Tibial artery (tissue), 4 donors: Measurements from ENCODE around the gene THADA.
A peak's percentile ranks its signal among the peaks of the same experiment; 100 is the strongest.

ENCODE experiments used
- DNase-seq, 2 donors: peaks; one replicate each; pipeline ENCODE4 v3.0.0-alpha.2; 2019
- H3K27ac ChIP-seq, 2 donors: fragments of 200-600 bp; sonication (generic) in 1 of 2; 1 replicate in 1 of 2; 2 replicates in 1 of 2; pipeline ENCODE4 v1.5.1; 2018 to 2019; ENCODE audit warnings: mild to moderate bottlenecking in 1 of 2
- H3K27me3 ChIP-seq, 2 donors: fragments of 200-600 bp; sonication (generic) in 1 of 2; one replicate each; pipeline versions ENCODE4 v1.5.1 to v1.6.0; 2016 to 2019
- H3K36me3 ChIP-seq, 3 donors: fragments of 200-600 bp; sonication (generic) in 2 of 3; one replicate each; pipeline ENCODE4 v1.5.1; 2016 to 2019; ENCODE audit warnings: mild to moderate bottlenecking in 2 of 3
- H3K4me1 ChIP-seq, 4 donors: fragments of 200-600 bp; sonication (generic) in 2 of 4; 1 replicate in 3 of 4; 2 replicates in 1 of 4; pipeline ENCODE4 v1.5.1; 2016 to 2019
- H3K4me3 ChIP-seq, 2 donors: fragments of 200-600 bp; sonication (generic) in 1 of 2; 1 replicate in 1 of 2; 2 replicates in 1 of 2; pipeline ENCODE4 v1.5.1; 2018 to 2019; ENCODE audit warnings: mild to moderate bottlenecking in 2 of 2
- H3K9me3 ChIP-seq, 3 donors: fragments of 200-600 bp; sonication (generic) in 1 of 3; one replicate each; pipeline ENCODE4 v1.5.1; 2016 to 2019
- intact Hi-C: fragments of 100-400 bp; cut with DNase I; formaldehyde crosslinking; loops from one replicate; pipeline ENCODE4 v1.15.0; 2023; ENCODE audit warnings: low total_unique reads
- TF ChIP-seq, protein P1 (sequence below), 2 experiments: fragments of 200-600 bp in 1 of 2; fragments of 450-650 bp in 1 of 2; IDR thresholded peaks; one replicate each; pipeline ENCODE4 v1.5.1; 2017 to 2019; ENCODE audit warnings: antibody characterized with exemption in 2 of 2, mild to moderate bottlenecking in 1 of 2, moderate library complexity in 1 of 2

The THADA gene

DNA sequence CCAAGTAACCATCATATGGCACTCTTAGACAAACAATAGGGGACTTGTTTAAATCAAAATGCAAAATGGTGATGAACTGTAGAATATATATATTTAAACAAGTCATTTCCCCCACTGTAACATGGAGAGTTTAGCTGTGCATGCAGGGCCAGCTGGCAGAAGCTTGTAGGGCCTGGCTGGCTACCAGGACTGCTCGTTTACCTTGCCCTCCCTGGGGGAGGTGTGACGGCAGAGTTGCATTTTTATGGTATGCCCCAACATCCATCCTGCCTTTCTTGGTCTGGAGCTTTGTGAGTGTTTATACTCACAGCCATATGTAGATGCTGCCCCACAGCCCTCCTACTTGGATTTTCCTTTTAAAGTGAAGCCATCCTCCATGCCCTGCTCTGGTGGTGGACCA is 267.7 kb downstream of the THADA start:
- H3K9me3 ChIP-seq, result peaks cover 0 to 4% (median 0%) of the 10 kb centered on the region in 3 donors
- H3K27ac ChIP-seq, result peak overlapping the region; percentile 80 to 88
- no peak overlapping the region for H3K4me3 ChIP-seq
- H3K4me1 ChIP-seq, result peaks cover 0 to 97% (median 62%) of the 10 kb centered on the region in 4 donors
- no peaks in the 10 kb centered on the region for H3K36me3 ChIP-seq
- TF ChIP-seq, protein P1, sequence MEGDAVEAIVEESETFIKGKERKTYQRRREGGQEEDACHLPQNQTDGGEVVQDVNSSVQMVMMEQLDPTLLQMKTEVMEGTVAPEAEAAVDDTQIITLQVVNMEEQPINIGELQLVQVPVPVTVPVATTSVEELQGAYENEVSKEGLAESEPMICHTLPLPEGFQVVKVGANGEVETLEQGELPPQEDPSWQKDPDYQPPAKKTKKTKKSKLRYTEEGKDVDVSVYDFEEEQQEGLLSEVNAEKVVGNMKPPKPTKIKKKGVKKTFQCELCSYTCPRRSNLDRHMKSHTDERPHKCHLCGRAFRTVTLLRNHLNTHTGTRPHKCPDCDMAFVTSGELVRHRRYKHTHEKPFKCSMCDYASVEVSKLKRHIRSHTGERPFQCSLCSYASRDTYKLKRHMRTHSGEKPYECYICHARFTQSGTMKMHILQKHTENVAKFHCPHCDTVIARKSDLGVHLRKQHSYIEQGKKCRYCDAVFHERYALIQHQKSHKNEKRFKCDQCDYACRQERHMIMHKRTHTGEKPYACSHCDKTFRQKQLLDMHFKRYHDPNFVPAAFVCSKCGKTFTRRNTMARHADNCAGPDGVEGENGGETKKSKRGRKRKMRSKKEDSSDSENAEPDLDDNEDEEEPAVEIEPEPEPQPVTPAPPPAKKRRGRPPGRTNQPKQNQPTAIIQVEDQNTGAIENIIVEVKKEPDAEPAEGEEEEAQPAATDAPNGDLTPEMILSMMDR (IDR thresholded peaks at IDR 0.05), result no peak
- no peak for DNase-seq
- intact Hi-C loops, result no loop called here
- H3K27me3 ChIP-seq, result no peaks in the 10 kb centered on the region

DNA sequence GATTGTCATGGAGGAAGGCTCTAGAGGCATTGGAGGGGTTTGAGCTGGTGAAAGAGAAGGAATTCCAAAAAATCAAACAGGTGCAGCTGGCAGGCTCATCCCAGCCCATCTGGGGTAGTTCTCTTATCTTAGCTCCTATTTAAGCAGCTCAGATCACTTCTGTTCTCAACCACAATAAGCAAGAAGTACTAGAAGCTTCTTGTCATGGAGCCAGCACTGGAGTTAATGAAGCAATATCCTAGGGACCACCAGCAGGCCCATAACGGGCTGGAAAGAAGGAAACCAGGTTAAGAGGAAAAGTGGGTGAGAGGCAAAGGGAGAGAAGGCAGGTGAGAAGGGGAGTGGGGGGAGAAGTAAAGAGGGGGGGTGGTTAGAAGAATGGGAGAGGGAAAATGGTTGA is 268.7 kb downstream of the THADA start:
- H3K4me1 ChIP-seq, result peaks cover 0 to 87% (median 53%) of the 10 kb centered on the region in 4 donors
- intact Hi-C loops, result no loop called here
- H3K4me3 ChIP-seq, result no peak overlapping the region
- H3K36me3 ChIP-seq, result no peaks in the 10 kb centered on the region
- TF ChIP-seq, protein P1 (IDR thresholded peaks at IDR 0.05), result no peak
- H3K9me3 ChIP-seq, result peaks cover 0 to 4% (median 0%) of the 10 kb centered on the region in 3 donors
- no peak for DNase-seq
- no peaks in the 10 kb centered on the region for H3K27me3 ChIP-seq
- H3K27ac ChIP-seq, result peak overlapping the region; percentile 80 to 88

DNA sequence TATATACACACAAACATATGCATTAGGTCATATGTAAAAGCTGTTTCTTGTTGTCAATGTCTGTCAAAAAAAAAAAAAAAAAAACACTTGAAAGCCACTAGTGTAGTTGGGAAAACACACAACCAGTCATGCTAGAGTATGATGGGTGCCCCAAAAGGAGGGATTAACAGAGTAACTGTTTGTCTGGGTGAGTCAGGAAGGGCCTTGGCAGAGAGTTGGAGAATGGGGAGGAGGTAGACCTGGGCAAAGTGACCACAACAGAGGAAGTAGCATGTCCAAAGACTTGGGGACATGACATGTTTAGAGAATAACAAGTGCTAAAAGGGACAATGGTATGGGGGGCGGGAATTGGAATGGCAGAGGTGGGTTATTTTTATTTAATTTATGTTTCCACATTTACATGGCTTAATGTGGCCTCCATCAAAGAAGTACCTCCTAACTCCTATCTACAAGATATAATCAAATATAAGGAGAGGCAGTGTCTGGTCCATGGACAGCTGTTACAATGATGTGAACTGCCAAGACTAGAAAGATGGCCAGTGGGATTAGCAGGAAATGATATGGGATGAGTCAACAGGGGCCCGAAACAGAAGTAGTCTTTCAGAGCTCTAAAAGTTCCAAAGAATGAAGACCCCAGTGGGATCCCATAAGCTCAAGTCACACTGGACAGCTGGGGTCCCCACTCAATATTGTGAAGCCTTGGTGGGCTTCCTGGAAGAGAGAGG is 269.6 kb downstream of the THADA start:
- no peaks in the 10 kb centered on the region for H3K27me3 ChIP-seq
- H3K27ac ChIP-seq, result peak overlapping the region; percentile 80 to 88
- no peak for DNase-seq
- H3K4me3 ChIP-seq, result no peak overlapping the region
- H3K9me3 ChIP-seq, result peaks cover 0 to 4% (median 0%) of the 10 kb centered on the region in 3 donors
- intact Hi-C loops, result no loop called here
- H3K36me3 ChIP-seq, result no peaks in the 10 kb centered on the region
- TF ChIP-seq, protein P1 (IDR thresholded peaks at IDR 0.05), result no peak
- peaks cover 0 to 78% (median 48%) of the 10 kb centered on the region in 4 donors for H3K4me1 ChIP-seq

DNA sequence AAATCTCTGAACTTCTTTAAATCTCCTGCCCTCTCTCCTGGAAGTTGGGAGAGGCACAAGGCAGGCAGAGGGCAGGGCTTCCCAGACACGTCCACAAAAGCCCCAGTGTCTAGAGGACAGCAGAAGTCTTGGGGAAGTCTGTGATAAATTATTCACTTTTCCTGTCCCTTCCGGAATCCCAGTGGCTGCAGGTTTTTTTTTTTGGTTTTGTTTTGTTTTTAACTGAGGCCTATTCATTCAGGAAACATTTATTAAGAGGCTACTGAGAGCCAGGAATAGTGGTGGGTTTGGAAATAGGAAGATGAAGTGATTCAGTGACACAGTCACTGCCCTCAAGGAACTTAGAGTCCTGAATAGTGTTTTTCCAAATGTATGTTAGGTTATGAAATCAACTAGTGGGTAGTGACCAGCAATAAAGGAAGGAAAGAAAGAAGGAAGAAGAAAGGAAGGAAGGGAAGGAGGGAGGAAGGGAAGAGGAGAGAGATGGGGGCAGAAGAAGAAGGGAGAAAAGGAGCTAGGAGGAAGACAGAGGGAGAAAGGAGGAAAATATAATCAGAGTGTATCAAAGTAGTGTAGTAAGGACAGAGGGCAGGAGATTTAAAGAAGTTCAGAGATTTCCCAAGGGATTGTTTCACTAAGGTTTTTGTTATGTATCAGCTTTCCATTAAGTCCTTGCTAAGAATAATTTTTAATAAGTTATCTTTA is 270.6 kb downstream of the THADA start:
- Histone ChIP-seq H3K4me3 (no peak overlapping the region), H3K9me3 (peaks cover 0 to 4% (median 0%) of the 10 kb centered on the region in 3 donors), H3K4me1 (peaks cover 0 to 68% (median 41%) of the 10 kb centered on the region in 4 donors), H3K27ac (peak overlapping the region; percentile 80 to 88), H3K36me3 (no peaks in the 10 kb centered on the region), H3K27me3 (no peaks in the 10 kb centered on the region)
- intact Hi-C loops, result no loop called here
- DNase-seq, result no peak
- TF ChIP-seq, protein P1 (IDR thresholded peaks at IDR 0.05), result no peak

DNA sequence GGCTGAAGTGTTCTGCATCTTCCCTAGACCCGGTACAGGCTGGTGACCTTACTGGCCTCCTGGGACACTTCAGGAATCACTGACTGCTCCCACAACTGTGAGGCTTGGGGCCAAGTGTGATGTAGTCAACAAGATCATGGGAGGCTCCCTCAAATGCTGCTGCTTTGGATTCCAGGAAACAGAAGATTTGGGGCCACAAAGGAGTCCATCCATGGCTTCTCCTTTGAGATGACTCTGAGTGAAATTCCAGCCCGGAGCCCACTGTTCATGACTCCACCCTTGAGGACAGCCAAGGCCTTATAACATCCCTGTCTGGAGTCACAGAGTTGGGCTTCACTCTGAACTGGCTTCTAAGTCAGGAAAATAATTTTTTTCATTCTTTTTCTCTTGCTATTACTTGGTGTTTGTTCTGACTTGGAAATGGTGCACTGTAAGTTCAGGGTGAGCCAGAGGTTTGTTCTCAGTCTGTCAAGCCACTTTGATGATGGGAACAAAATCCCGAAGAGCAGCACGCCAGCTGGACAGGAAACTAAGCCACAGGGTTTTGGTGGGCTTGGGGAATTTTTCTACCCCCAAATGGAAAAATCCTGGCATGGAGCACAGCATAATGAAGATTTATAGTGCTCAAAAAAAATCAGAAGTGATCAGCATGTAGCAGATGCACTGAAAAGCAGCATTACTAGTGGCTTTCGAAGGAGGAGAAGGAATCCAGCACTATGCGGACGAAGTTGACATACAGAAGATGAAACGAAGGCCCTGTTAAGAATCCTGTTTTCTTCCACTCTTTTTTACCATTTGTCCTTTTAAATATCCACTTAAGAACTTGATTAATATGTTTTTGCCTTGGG is 271.4 kb downstream of the THADA start:
- Histone ChIP-seq H3K9me3 (peaks cover 0 to 4% (median 0%) of the 10 kb centered on the region in 3 donors), H3K27ac (peak overlapping the region; percentile 80 to 88), H3K4me3 (no peak overlapping the region), H3K4me1 (peaks cover 0 to 60% (median 37%) of the 10 kb centered on the region in 4 donors), H3K27me3 (no peaks in the 10 kb centered on the region), H3K36me3 (no peaks in the 10 kb centered on the region)
- intact Hi-C loops, result no loop called here
- peak; percentile 83 to 86 for DNase-seq
- TF ChIP-seq, protein P1 (IDR thresholded peaks at IDR 0.05), result no peak
